ENCODE measurements around the gene STK24. TPM values are rescaled to one million over a fixed set of nuclear protein-coding genes. Genes with fewer than 3 reads are reported as not detected.

Gene STK24
- polyA plus RNA-seq, 3 donors = 14.2 to 59.8 (median 28.9) TPM

DNA sequence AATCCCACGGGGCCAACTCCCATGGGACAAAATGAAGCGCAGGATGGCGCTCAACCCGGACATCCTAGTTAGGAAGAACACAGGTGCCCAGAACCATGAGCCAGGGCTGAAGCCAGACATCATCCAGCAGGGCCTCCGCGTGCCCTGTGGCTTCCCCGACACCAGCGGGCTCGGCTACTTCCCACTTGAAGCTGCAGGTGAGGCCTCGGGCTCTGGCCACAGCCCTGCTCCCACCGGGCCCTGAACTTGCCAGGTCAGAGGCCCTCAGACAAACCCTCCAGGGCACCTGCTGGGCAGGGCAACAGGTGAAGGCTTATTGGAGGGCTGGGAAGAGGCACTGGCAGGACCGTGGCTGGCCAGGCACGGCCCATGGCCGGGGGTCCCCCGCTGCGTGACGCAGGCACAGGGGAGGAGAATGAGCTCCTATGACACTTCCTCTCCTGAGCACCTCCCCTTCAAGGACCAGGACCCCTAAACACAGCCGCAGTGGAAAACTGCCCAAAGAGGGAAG lies 117.7 kb downstream of the STK24 start:
- H3K4me1 ChIP-seq (ENCODE audit: control insufficient read depth in 1 of 2, insufficient read depth in 2 of 2, low read length in 2 of 2) = no peaks in the 10 kb centered on the region
- Mint-ChIP-seq H3K4me3 (no peak overlapping the region), H3K27ac (no peak overlapping the region), H3K4me1 (no peaks in the 10 kb centered on the region), H3K36me3 (peaks cover 89 to 99% of the 10 kb centered on the region in 2 donors), H3K9me3 (no peaks in the 10 kb centered on the region), H3K27me3 (ENCODE audit: low read depth in 3 of 3) (no peaks in the 10 kb centered on the region)
- no peak for DNase-seq
- H4K20me1 ChIP-seq (ENCODE audit: insufficient read depth, low read length) = peaks cover 77% of the 10 kb centered on the region
- intact Hi-C loops (cut with micrococcal nuclease) = no loop called here
- H3K27ac ChIP-seq (ENCODE audit: low read depth in 1 of 2, low read length in 2 of 2) = peak overlapping the region in 1 of 2 donors; percentile 20
- H3K9ac ChIP-seq (ENCODE audit: insufficient read depth, low read length, poor library complexity, severe bottlenecking) = no peak overlapping the region
- WGBS (ENCODE audit: insufficient coverage) = 96% methylated on average over 13 of the region's 18 CpGs
- H2AFZ ChIP-seq (ENCODE audit: insufficient read depth, low read depth, low read length, poor library complexity, severe bottlenecking) = no peak overlapping the region
- H3K4me3 ChIP-seq (replicated peaks in 1 of 3; ENCODE audit: low read depth in 2 of 3, low read length in 3 of 3) = no peak overlapping the region
- TF ChIP-seq, protein P1, sequence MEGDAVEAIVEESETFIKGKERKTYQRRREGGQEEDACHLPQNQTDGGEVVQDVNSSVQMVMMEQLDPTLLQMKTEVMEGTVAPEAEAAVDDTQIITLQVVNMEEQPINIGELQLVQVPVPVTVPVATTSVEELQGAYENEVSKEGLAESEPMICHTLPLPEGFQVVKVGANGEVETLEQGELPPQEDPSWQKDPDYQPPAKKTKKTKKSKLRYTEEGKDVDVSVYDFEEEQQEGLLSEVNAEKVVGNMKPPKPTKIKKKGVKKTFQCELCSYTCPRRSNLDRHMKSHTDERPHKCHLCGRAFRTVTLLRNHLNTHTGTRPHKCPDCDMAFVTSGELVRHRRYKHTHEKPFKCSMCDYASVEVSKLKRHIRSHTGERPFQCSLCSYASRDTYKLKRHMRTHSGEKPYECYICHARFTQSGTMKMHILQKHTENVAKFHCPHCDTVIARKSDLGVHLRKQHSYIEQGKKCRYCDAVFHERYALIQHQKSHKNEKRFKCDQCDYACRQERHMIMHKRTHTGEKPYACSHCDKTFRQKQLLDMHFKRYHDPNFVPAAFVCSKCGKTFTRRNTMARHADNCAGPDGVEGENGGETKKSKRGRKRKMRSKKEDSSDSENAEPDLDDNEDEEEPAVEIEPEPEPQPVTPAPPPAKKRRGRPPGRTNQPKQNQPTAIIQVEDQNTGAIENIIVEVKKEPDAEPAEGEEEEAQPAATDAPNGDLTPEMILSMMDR (IDR thresholded peaks at IDR 0.05) = no peak
- no peak overlapping the region for H3K4me2 ChIP-seq (replicated peaks; ENCODE audit: extremely low read depth, low read length, poor library complexity, severe bottlenecking)
- H3K9me3 ChIP-seq (replicated peaks in 1 of 2; ENCODE audit: control insufficient read depth in 1 of 2, insufficient read depth in 1 of 2, low read length in 2 of 2) = no peaks in the 10 kb centered on the region
- no peaks in the 10 kb centered on the region for H3K27me3 ChIP-seq (ENCODE audit: control insufficient read depth in 2 of 2, insufficient read depth in 2 of 2, low read length in 2 of 2)
- peaks cover 93 to 99% of the 10 kb centered on the region in 2 donors for H3K36me3 ChIP-seq (replicated peaks in 1 of 2; ENCODE audit: control insufficient read depth in 1 of 2, insufficient read depth in 2 of 2, low read length in 2 of 2)
- no peaks in the 10 kb centered on the region for H3K79me2 ChIP-seq (ENCODE audit: insufficient read depth, low read length)

DNA sequence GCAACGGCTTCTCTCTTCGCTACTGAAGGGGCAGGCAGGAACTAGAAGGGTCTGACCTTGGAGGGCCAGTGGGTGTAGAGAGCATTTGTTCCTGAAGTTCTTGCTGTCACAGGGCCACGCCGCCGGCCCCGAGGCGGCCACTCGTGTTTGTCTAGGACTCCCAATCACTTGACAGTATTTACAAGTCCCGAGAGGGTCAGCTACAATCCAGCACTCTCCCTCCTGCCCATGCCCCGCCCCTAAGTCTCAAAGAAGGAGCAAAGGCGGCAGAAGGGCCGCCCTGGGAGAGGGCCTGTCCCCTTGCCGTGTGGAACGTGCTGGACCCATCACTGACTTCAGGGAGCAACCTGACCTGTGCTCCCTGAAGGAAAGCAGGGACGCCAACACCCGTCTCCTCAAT lies 118.5 kb downstream of the STK24 start:
- Mint-ChIP-seq H3K27me3 (ENCODE audit: low read depth in 3 of 3) (no peaks in the 10 kb centered on the region), H3K27ac (peak overlapping the region in 3 of 7 donors; percentile 6 to 72 (median 54)), H3K4me3 (no peak overlapping the region), H3K36me3 (peaks cover 88 to 98% of the 10 kb centered on the region in 2 donors), H3K9me3 (no peaks in the 10 kb centered on the region), H3K4me1 (no peaks in the 10 kb centered on the region)
- Histone ChIP-seq H2AFZ (ENCODE audit: insufficient read depth, low read depth, low read length, poor library complexity, severe bottlenecking) (no peak overlapping the region), H3K4me2 (replicated peaks; ENCODE audit: extremely low read depth, low read length, poor library complexity, severe bottlenecking) (no peak overlapping the region), H3K4me1 (ENCODE audit: control insufficient read depth in 1 of 2, insufficient read depth in 2 of 2, low read length in 2 of 2) (no peaks in the 10 kb centered on the region), H3K27me3 (ENCODE audit: control insufficient read depth in 2 of 2, insufficient read depth in 2 of 2, low read length in 2 of 2) (no peaks in the 10 kb centered on the region), H3K27ac (ENCODE audit: low read depth in 1 of 2, low read length in 2 of 2) (peak overlapping the region in 1 of 2 donors; percentile 14), H3K36me3 (replicated peaks in 1 of 2; ENCODE audit: control insufficient read depth in 1 of 2, insufficient read depth in 2 of 2, low read length in 2 of 2) (peaks cover 94 to 100% of the 10 kb centered on the region in 2 donors), H3K9me3 (replicated peaks in 1 of 2; ENCODE audit: control insufficient read depth in 1 of 2, insufficient read depth in 1 of 2, low read length in 2 of 2) (no peaks in the 10 kb centered on the region), H3K9ac (ENCODE audit: insufficient read depth, low read length, poor library complexity, severe bottlenecking) (no peak overlapping the region), H3K4me3 (replicated peaks in 1 of 3; ENCODE audit: low read depth in 2 of 3, low read length in 3 of 3) (no peak overlapping the region), H3K79me2 (ENCODE audit: insufficient read depth, low read length) (no peaks in the 10 kb centered on the region), H4K20me1 (ENCODE audit: insufficient read depth, low read length) (peaks cover 78% of the 10 kb centered on the region)
- 91% methylated on average over 8 of the region's 16 CpGs for WGBS (ENCODE audit: insufficient coverage)
- intact Hi-C loops (cut with micrococcal nuclease) = no loop called here
- no peak for DNase-seq
- TF ChIP-seq, protein P1 (IDR thresholded peaks at IDR 0.05) = no peak
